HTERT RPE-1 (cell line): ENCODE results near the gene FOXD1.
"Not testable (repeated sequence)": the region's sequence is repeated elsewhere in the genome, so short reads cannot be mapped to it uniquely, and the experiment has no call there.

Experiments used
- in situ Hi-C: fragments of 300-500 bp; cut with MboI; formaldehyde crosslinking; loops from 4 replicates; pipeline ENCODE4 v1.14.3; 2020; ENCODE audit warnings: low sequenced_read_pairs

The FOXD1 gene

GRCh38 chr5:73448463-73449136 is at the start of gene FOXD1:
Gene FOXD1 (minus strand): TSS chr5:73448777. CDS start chr5:73448362, 415 bp downstream.
- in situ Hi-C loops = no loop called here

GRCh38 chr5:73497497-73498056 is 49.0 kb upstream of the FOXD1 start:
- in situ Hi-C loops = no loop called here

- in situ Hi-C loops = no loop called here
These were observed 48.4 kb upstream of the FOXD1 start for GRCh38 chr5:73496984-73497457.

GRCh38 chr5:73495772-73496335 is 47.3 kb upstream of the FOXD1 start:
- in situ Hi-C loops = no loop called here

GRCh38 chr5:73494721-73495120 is 46.1 kb upstream of the FOXD1 start:
- in situ Hi-C loops = no loop called here

GRCh38 chr5:73493421-73493820 is 44.8 kb upstream of the FOXD1 start:
- in situ Hi-C loops = no loop called here

- in situ Hi-C loops = no loop called here
These were observed 42.6 kb upstream of the FOXD1 start for GRCh38 chr5:73491155-73491554.

- in situ Hi-C loops = no loop called here
These were observed 41.5 kb upstream of the FOXD1 start for GRCh38 chr5:73490088-73490487.

- in situ Hi-C loops = no loop called here
These were observed 40.2 kb upstream of the FOXD1 start for GRCh38 chr5:73488806-73489205.

GRCh38 chr5:73487815-73488214 is 39.2 kb upstream of the FOXD1 start:
- in situ Hi-C loops = no loop called here

- in situ Hi-C loops = not testable (repeated sequence)
These were observed 38.7 kb upstream of the FOXD1 start for GRCh38 chr5:73487257-73487656.

- in situ Hi-C loops = no loop called here
These were observed 37.7 kb upstream of the FOXD1 start for GRCh38 chr5:73486119-73486899.

GRCh38 chr5:73485715-73486114 is 37.1 kb upstream of the FOXD1 start:
- in situ Hi-C loops = no loop called here

GRCh38 chr5:73484511-73484910 is 35.9 kb upstream of the FOXD1 start:
- in situ Hi-C loops = no loop called here

GRCh38 chr5:73483676-73484075 is 35.1 kb upstream of the FOXD1 start:
- in situ Hi-C loops = no loop called here

GRCh38 chr5:73482383-73483136 is 34.0 kb upstream of the FOXD1 start:
- in situ Hi-C loops = no loop called here

- in situ Hi-C loops = no loop called here
These were observed 31.9 kb upstream of the FOXD1 start for GRCh38 chr5:73480500-73480899.

GRCh38 chr5:73472116-73472515 is 23.5 kb upstream of the FOXD1 start:
- in situ Hi-C loops = no loop called here

- in situ Hi-C loops = no loop called here
These were observed 23.1 kb upstream of the FOXD1 start for GRCh38 chr5:73471654-73472053.

- in situ Hi-C loops = no loop called here
These were observed 21.3 kb upstream of the FOXD1 start for GRCh38 chr5:73469878-73470277.

GRCh38 chr5:73468638-73469037 is 20.1 kb upstream of the FOXD1 start:
- in situ Hi-C loops = not testable (repeated sequence)
